C4-2B (cell line): Measurements from ENCODE around the gene TMEM131L.

Source experiments
- CTCF ChIP-seq: fragments of 450-650 bp; conservative IDR thresholded peaks from 2 replicates; pipeline ENCODE4 v1.5.1; 2017; ENCODE audit warnings: mild to moderate bottlenecking
- ZFX ChIP-seq: fragments of 450-650 bp; IDR thresholded peaks from 2 replicates; pipeline ENCODE4 v1.6.1; 2017

- TF ChIP-seq CTCF, result no peak
- no peak for TF ChIP-seq ZFX
Measured at GRCh38 chr4:153669838-153670237, 203.7 kb downstream of the TMEM131L start.
